ENCODE measurements around the gene CCL28. TPM values are rescaled to one million over a fixed set of nuclear protein-coding genes. Genes with fewer than 3 reads are reported as not detected.
"Not testable (repeated sequence)": the region's sequence is repeated elsewhere in the genome, so short reads cannot be mapped to it uniquely, and the experiment has no call there.

Gene CCL28
- polyA plus RNA-seq, 3 donors: 2.6 to 4.3 (median 2.8) TPM

- no peak for DNase-seq (ENCODE audit: extremely low read depth in 1 of 11, low read depth in 9 of 11, low spot score in 4 of 11)
These were observed 4.0 kb upstream of the CCL28 start for GRCh38 chr5:43415935-43416802.

- DNase-seq (ENCODE audit: extremely low read depth in 1 of 11, low read depth in 9 of 11, low spot score in 4 of 11): no peak
These were observed 1.8 kb upstream of the CCL28 start for GRCh38 chr5:43413966-43414365.

DNA sequence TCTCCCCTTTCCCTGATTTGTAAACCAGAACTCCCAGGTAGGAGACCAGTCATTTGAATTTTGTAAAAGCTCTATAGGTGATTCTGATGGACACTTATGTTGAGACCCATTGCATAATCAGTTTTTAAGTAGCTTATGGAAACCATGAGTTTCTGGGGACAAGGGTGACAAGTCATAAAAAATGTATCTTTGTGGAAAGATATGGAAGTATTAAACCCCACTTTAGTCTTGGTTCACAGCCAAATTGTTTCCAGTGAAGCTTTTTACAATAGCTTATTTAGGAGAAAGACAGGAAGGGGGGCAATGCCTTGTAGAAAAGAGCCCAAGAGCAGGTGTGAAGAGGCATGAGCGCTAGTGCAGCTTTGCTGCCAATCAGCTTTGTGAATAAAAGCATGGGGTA lies 453 bp upstream of the CCL28 start:
- no peak for DNase-seq (ENCODE audit: extremely low read depth in 1 of 11, low read depth in 9 of 11, low spot score in 4 of 11)

DNA sequence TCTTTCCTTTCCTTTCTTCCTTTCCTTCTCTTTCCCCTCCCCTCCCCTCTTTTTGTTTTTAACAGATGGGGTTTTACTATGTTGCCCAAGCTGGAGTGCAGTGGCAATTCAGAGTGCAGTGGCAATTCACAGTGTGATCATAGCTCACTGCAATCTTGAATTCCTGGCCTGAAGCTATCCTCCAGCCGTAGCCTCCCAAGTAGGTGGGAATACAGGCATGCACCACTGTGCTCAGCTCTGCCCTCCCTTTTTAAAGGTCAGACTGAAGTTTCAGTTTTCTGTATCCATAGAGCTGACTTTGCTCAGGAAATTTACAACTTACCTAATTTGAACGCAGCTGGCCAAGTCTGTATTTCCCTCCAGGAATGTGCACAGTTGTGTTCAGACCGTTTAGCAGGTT lies 696 bp downstream of the CCL28 start:
- DNase-seq (ENCODE audit: extremely low read depth in 1 of 11, low read depth in 9 of 11, low spot score in 4 of 11): no peak

DNA sequence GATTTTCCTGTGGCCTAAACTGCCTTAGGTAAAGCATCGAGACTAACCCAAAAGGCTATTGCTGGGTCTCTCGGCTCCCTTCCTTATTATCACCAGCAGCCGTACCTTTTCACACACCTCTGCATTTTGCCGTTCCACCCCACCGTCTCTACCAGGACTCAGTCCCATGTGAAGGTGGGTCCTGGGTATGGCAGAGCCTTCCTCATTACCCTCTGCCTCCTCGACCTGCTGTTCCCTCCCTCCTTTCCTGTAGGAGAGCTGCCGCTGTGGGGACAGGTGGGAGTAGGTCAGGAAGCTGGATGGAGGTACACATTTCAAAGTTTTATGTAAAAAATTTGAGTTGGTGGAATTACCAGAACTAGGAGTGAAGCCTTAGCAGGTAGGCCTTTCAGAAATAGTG lies 1.8 kb downstream of the CCL28 start:
- no peak for DNase-seq (ENCODE audit: extremely low read depth in 1 of 11, low read depth in 9 of 11, low spot score in 4 of 11)

DNA sequence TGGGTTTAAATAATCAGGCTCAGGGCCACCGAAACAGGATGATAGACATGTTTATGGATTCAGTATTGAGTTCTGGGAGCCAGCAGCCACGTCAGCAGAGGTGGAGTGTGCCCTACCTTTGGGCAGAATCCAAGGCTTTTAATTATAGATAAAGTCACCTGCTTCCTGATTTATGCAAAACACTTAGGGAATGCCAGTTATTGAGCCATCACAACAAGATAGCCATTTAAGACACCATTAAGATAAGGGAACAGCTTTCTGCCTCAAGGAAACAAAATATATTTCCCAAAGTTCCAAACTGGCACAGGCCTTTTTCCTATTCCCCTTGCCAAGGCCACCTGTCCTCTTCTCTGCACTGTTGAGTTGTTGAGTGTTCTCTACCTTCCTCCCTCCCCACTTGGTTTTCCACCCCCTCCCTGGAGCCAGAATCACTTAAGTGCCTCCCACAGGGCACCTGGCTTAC lies 2.4 kb downstream of the CCL28 start:
- no peak for DNase-seq (ENCODE audit: extremely low read depth in 1 of 11, low read depth in 9 of 11, low spot score in 4 of 11)

- not testable (repeated sequence) for DNase-seq (ENCODE audit: extremely low read depth in 1 of 11, low read depth in 9 of 11, low spot score in 4 of 11)
These were observed 9.6 kb downstream of the CCL28 start for GRCh38 chr5:43402524-43403066.

GRCh38 chr5:43401827-43402226 lies 10.4 kb downstream of the CCL28 start:
- no peak for DNase-seq (ENCODE audit: extremely low read depth in 1 of 11, low read depth in 9 of 11, low spot score in 4 of 11)

DNA sequence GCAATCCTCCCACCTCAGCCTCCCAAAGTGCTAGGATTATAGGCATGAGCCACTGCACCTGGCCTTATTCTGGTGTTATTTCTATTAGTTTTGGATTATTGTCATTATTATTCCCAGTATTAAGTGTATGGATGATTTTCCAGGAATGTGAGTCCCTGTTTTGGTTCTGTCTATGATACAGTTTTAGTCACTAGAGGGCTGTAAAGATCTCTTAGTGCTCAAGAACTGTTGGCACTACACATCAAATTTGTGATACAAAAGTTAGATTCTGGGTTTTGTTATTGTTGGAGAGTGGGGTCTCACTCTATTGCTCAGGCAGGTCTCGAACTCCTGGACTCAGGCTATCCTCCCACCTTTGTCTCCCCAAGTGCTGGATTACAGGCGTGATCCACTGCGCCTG lies 12.1 kb downstream of the CCL28 start:
- DNase-seq (ENCODE audit: extremely low read depth in 1 of 11, low read depth in 9 of 11, low spot score in 4 of 11): no peak

GRCh38 chr5:43396762-43397304 lies 15.4 kb downstream of the CCL28 start:
- peak in 10 of 11 donors; percentile 3 to 38 (median 20) for DNase-seq (ENCODE audit: extremely low read depth in 1 of 11, low read depth in 9 of 11, low spot score in 4 of 11)

GRCh38 chr5:43390471-43390870 lies 21.7 kb downstream of the CCL28 start:
- no peak for DNase-seq (ENCODE audit: extremely low read depth in 1 of 11, low read depth in 9 of 11, low spot score in 4 of 11)

GRCh38 chr5:43389679-43390329 lies 22.4 kb downstream of the CCL28 start:
- peak; percentile 47 to 84 (median 70) for DNase-seq (ENCODE audit: extremely low read depth in 1 of 11, low read depth in 9 of 11, low spot score in 4 of 11)

DNA sequence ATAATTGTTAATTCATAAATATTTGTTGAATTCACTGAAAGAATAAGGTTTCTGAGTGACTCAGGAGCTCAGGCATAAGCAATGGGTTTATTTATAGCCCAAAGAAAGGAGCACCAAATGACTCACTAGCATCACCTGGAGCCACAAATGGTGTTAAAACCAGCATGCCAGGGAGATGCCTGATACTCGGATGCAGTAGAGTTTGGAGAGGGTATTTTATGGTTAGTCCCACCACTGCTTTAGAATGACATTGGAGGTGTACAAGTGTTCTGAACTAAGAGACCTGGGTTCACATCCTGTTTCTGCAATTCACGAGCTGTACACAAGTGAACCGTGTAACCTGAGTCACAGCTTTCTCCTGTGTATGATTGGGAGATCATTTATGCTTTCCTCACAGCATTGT lies 25.2 kb downstream of the CCL28 start:
- DNase-seq (ENCODE audit: extremely low read depth in 1 of 11, low read depth in 9 of 11, low spot score in 4 of 11): no peak

DNA sequence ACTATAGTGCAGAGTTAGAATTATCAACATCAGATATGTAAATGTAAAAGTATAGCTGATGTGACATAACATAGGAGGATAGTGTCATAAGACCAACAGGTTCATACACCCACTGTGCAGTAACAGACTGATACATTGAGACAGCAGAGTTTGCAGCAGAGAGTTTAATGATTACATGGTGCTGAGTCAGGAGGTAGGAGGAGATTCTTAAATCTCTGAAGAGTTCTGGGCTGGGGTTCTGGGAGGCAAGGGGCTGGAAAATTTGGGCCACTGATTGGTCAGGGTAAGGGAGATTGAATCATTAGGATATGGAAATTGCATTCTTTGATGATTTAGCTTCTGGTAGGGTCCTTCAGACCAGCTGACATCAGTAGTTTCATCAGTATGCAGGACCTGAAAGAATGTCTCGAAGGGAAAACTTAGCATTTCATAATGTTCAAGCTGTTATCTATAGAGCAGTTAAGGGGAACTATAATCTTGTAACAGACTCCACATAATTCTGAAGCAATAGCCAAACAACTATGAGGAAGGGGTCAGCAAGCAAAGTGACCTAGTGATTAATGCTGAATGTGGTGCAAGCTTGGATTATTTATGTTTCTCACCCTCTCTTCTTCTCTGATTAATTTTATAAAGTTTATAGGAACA lies 35.6 kb downstream of the CCL28 start:
- DNase-seq (ENCODE audit: extremely low read depth in 1 of 11, low read depth in 9 of 11, low spot score in 4 of 11): no peak

DNA sequence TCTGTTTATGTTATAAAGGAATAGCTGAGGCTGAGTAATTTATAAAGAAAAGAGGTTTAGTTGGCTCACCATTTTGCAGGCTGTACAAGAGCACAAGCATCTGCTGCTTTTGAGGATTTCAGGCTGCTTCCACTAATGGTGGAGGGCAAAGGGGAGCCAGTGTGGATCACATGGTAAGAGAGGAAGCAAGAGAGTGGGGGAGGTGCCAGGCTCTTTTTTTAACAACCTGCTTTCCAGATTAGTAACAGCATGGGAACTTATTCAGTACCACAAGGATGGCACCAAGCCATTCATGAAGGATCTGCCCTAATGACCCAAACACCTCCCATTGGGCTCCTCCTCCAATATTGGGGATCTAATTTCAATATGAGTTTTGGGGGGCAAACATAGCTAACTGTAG lies 40.4 kb downstream of the CCL28 start:
- DNase-seq (ENCODE audit: extremely low read depth in 1 of 11, low read depth in 9 of 11, low spot score in 4 of 11): no peak

- DNase-seq (ENCODE audit: extremely low read depth in 1 of 11, low read depth in 9 of 11, low spot score in 4 of 11): no peak
These were observed 41.8 kb downstream of the CCL28 start for GRCh38 chr5:43370352-43370751.

GRCh38 chr5:43369651-43370050 lies 42.5 kb downstream of the CCL28 start:
- DNase-seq (ENCODE audit: extremely low read depth in 1 of 11, low read depth in 9 of 11, low spot score in 4 of 11): no peak

DNA sequence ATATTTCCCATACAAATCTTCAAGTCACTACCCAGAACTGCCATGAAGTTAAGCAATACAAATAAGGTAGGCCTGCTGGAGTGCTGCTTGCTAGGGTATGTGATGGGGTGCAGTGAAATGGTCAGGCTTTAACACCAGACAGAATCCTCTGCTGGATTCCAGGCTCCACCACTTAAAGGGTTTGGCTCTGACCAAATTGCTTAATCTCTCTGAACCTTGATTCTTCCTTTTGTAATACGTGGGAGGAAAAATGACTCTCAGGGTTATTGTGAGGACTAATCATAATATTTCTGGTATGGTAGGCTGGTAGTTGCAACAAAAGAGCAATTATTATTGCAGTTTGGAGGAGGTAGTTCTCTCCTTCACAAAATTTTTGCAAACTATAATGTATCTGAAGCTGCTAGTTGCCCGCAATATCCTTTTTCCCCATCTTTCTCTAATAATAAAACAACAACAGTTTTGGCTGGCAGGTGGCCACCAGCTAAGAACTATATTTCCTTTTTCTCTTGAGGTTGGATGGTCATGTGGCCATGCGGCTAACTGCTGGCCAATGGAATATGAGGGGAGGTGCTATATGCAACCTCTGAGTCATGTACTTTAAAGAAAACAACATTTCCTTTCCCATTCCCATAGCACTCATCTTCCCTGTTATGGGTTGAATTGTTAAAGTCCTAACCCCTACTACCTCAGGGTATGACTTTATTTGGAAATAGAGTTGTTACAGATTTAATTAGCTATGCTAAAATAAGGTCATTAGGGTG lies 44.1 kb downstream of the CCL28 start:
- no peak for DNase-seq (ENCODE audit: extremely low read depth in 1 of 11, low read depth in 9 of 11, low spot score in 4 of 11)

DNA sequence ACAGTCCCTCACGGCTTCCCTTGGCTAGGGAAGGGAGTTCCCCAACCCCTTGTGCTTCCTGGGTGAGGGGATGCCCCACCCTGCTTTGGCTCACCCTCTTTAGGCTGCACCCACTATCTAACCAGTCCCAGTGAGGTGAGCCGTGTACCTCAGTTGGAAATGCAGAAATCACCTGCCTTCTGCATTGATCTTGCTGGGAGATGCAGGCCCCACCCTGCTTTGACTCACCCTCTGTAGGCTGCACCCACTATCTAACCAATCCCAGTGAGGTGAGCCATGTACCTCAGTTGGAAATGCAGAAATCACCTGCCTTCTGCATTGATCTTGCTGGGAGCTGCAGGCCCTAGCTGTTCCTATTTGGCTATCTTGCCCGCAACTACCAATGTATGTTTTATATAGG lies 44.7 kb downstream of the CCL28 start:
- DNase-seq (ENCODE audit: extremely low read depth in 1 of 11, low read depth in 9 of 11, low spot score in 4 of 11): no peak
